ENCODE data around the gene EEF1AKMT3. TPM values are rescaled to one million over a fixed set of nuclear protein-coding genes. Genes with fewer than 3 reads are reported as not detected.

EEF1AKMT3 gene
- total and polyA plus RNA-seq, 2 of the 4 experiments (the other 2 are of a cell fraction) = 3.2 to 8.1 TPM

- no CpG with 5 or more reads among the region's 7 CpGs for WGBS, 2 experiments (ENCODE audit: extremely low coverage in 2 of 2, insufficient read length in 1 of 2)
- ChIA-PET POLR2A (ENCODE audit: unreplicated experiment) (no interaction called here), CTCF (no interaction called here)
- Histone ChIP-seq H2AK5ac (ENCODE audit: low read depth, low read length) (no peak overlapping the region), H2BK120ac (ENCODE audit: low read depth, low read length) (no peak overlapping the region), H3K27me3 (ENCODE audit: control insufficient read depth, insufficient read depth, low read length) (no peaks in the 10 kb centered on the region), H4K91ac (ENCODE audit: insufficient read depth, low read depth, low read length) (no peak overlapping the region), H3K9ac (ENCODE audit: low read depth, low read length) (no peak overlapping the region), H4K5ac (ENCODE audit: low read depth, low read length) (no peak overlapping the region), H2AFZ (replicated peaks; ENCODE audit: low read length, poor library complexity) (no peak overlapping the region), H3K4me2 (ENCODE audit: low read depth, low read length) (no peak overlapping the region), H3K4me3 (ENCODE audit: insufficient read depth, low read depth, low read length) (no peak overlapping the region), H3K36me3 (ENCODE audit: control insufficient read depth, insufficient read depth, low read length) (peaks cover 6% of the 10 kb centered on the region), H4K20me1 (ENCODE audit: insufficient read depth, low read length) (no peaks in the 10 kb centered on the region), H3K14ac (replicated peaks; ENCODE audit: low read depth, low read length) (no peak overlapping the region), H3K27ac (ENCODE audit: insufficient read depth, low read length) (no peak overlapping the region), H3K4me1 (ENCODE audit: control insufficient read depth, insufficient read depth, low read length) (no peaks in the 10 kb centered on the region), H4K8ac (ENCODE audit: low read depth in 2 of 2, low read length in 2 of 2) (no peak overlapping the region), H3K23ac (ENCODE audit: low read depth, low read length) (no peak overlapping the region), H2BK5ac (ENCODE audit: low read depth, low read length, poor library complexity, severe bottlenecking) (no peak overlapping the region), H3K9me1 (ENCODE audit: insufficient read depth, low read length) (0 out of 2 replicates have a peak, but pooled peaks cover 3% of the 10 kb centered on the region), H3K4ac (ENCODE audit: low read depth, low read length) (no peak overlapping the region), H3K79me1 (ENCODE audit: low read depth in 1 of 2, low read length in 2 of 2) (peaks cover 7 to 22% of the 10 kb centered on the region in 2 experiments), H3K9me3 (ENCODE audit: control insufficient read depth, insufficient read depth, low read length) (no peaks in the 10 kb centered on the region), H3K18ac (ENCODE audit: low read depth, low read length) (no peak overlapping the region), H3K56ac (ENCODE audit: extremely low read depth, insufficient read depth, low read length) (no peak overlapping the region), H2BK15ac (ENCODE audit: low read depth, low read length) (no peak overlapping the region), H2AK9ac (replicated peaks; ENCODE audit: low read depth, low read length, poor library complexity) (no peak overlapping the region), H2BK20ac (ENCODE audit: low read depth, low read length) (no peak overlapping the region)
- dilution Hi-C loops (cut with HindIII; ENCODE audit: low sequenced_read_pairs, unreplicated experiment) (no loop called here), in situ Hi-C loops (cut with MboI; ENCODE audit: low sequenced_read_pairs) (no loop called here), intact Hi-C loops (cut with micrococcal nuclease) (no loop called here)
- ATAC-seq (ENCODE audit: low read depth) (no peak), DNase-seq (no peak)
- TF ChIP-seq FOS (IDR thresholded peaks at IDR 0.05; ENCODE audit: low read depth, low read length) (no peak), MAFK (IDR thresholded peaks at IDR 0.05; ENCODE audit: low read depth, low read length) (no peak), POLR2A (IDR thresholded peaks at IDR 0.05; ENCODE audit: low read depth, low read length) (no peak), MXI1 (IDR thresholded peaks at IDR 0.05; ENCODE audit: borderline replicate concordance, low read depth, low read length) (no peak), CHD1 (IDR thresholded peaks at IDR 0.05; ENCODE audit: low read depth, low read length) (no peak), RAD21 (IDR thresholded peaks at IDR 0.05; ENCODE audit: low read length) (no peak), USF2 (IDR thresholded peaks at IDR 0.05; ENCODE audit: low read depth, low read length) (no peak), BHLHE40 (IDR thresholded peaks at IDR 0.05; ENCODE audit: low read depth, low read length) (no peak), RCOR1 (IDR thresholded peaks at IDR 0.05; ENCODE audit: insufficient replicate concordance, low read length) (no peak), SMC3 (IDR thresholded peaks at IDR 0.05; ENCODE audit: low read depth, low read length) (no peak), CEBPB (IDR thresholded peaks at IDR 0.05; ENCODE audit: low read depth, low read length) (no peak), MAZ (IDR thresholded peaks at IDR 0.05; ENCODE audit: borderline replicate concordance, low read depth, low read length) (no peak), RFX5 (IDR thresholded peaks at IDR 0.05; ENCODE audit: low read depth, low read length) (no peak)
- TF ChIP-seq, protein P1, sequence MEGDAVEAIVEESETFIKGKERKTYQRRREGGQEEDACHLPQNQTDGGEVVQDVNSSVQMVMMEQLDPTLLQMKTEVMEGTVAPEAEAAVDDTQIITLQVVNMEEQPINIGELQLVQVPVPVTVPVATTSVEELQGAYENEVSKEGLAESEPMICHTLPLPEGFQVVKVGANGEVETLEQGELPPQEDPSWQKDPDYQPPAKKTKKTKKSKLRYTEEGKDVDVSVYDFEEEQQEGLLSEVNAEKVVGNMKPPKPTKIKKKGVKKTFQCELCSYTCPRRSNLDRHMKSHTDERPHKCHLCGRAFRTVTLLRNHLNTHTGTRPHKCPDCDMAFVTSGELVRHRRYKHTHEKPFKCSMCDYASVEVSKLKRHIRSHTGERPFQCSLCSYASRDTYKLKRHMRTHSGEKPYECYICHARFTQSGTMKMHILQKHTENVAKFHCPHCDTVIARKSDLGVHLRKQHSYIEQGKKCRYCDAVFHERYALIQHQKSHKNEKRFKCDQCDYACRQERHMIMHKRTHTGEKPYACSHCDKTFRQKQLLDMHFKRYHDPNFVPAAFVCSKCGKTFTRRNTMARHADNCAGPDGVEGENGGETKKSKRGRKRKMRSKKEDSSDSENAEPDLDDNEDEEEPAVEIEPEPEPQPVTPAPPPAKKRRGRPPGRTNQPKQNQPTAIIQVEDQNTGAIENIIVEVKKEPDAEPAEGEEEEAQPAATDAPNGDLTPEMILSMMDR (conservative IDR thresholded peaks at IDR 0.05; ENCODE audit: low read depth, low read length) = no peak
- TF ChIP-seq, protein P2, sequence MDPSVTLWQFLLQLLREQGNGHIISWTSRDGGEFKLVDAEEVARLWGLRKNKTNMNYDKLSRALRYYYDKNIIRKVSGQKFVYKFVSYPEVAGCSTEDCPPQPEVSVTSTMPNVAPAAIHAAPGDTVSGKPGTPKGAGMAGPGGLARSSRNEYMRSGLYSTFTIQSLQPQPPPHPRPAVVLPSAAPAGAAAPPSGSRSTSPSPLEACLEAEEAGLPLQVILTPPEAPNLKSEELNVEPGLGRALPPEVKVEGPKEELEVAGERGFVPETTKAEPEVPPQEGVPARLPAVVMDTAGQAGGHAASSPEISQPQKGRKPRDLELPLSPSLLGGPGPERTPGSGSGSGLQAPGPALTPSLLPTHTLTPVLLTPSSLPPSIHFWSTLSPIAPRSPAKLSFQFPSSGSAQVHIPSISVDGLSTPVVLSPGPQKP (IDR thresholded peaks at IDR 0.05; ENCODE audit: borderline replicate concordance, low read depth, low read length) = no peak
- no TSS peak for BruUV-seq (replicated peaks)
Observed at GRCh38 chr12:57777911-57778310, 5.5 kb downstream of the EEF1AKMT3 start.
